ENCODE data around the gene COBLL1.

DNA sequence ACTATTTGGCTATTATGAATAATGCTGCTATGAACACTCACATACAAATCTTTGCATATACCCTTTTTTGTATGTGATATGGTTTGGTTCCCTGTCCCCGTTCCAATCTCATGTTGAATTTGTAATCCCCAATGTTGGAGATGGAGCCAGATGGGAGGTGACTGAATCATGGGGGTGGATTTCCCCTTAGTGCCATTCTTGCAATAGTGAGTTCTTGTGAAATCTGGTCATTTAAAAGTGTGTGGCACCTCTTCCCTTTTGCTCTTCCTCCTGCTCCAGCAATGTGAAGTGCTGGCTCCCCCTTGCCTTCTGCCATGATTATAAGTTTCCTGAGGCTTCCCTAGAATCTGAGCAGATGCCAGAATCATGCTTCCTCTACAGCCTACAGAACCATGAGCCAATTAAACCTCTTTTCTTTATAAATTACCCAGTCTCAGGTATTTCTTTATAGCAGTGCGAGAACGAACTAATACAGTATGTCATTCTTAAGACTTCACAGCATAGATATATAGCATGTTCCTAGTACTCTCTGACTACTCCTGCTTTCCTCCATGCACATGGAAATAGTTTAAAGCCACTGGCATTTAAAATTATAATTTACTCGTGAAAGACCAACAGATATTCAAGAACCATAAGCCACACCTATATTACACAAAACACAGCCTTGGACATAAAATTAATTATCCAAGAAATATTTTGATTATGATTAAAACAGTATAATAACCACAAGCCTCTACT, 75.2 kb downstream of the COBLL1 start:
- TF ChIP-seq, protein P1, sequence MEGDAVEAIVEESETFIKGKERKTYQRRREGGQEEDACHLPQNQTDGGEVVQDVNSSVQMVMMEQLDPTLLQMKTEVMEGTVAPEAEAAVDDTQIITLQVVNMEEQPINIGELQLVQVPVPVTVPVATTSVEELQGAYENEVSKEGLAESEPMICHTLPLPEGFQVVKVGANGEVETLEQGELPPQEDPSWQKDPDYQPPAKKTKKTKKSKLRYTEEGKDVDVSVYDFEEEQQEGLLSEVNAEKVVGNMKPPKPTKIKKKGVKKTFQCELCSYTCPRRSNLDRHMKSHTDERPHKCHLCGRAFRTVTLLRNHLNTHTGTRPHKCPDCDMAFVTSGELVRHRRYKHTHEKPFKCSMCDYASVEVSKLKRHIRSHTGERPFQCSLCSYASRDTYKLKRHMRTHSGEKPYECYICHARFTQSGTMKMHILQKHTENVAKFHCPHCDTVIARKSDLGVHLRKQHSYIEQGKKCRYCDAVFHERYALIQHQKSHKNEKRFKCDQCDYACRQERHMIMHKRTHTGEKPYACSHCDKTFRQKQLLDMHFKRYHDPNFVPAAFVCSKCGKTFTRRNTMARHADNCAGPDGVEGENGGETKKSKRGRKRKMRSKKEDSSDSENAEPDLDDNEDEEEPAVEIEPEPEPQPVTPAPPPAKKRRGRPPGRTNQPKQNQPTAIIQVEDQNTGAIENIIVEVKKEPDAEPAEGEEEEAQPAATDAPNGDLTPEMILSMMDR (conservative IDR thresholded peaks at IDR 0.05): no peak
- no peak for TF ChIP-seq ZFX (IDR thresholded peaks at IDR 0.05)

Measured in C4-2B (cell line).